HepG2 (cell line): ENCODE measurements around the gene XKR7. TPM values are rescaled to one million over a fixed set of nuclear protein-coding genes. Genes with fewer than 3 reads are reported as not detected.

Experiments
- ARID3A ChIP-seq: IDR thresholded peaks from 2 replicates; pipeline ENCODE4 v1.6.1; 2012; ENCODE audit warnings: low read depth, low read length, improper control_type of control experiment
- BCL6 ChIP-seq: IDR thresholded peaks from 2 replicates; pipeline ENCODE4 v1.6.1; 2016; ENCODE audit warnings: missing genetic modification reagents, missing compliant biosample characterization
- ELF4 ChIP-seq: sonication (generic); formaldehyde crosslinking; IDR thresholded peaks from 2 replicates; pipeline ENCODE4 v1.5.0; 2020; ENCODE audit warnings: missing genetic modification reagents, mild to moderate bottlenecking, moderate library complexity, borderline replicate concordance
- HMGXB3 ChIP-seq: sonication (generic); formaldehyde crosslinking; IDR thresholded peaks from 2 replicates; pipeline ENCODE4 v1.4.0; 2020; ENCODE audit warnings: missing genetic modification reagents, borderline replicate concordance
- HOMEZ ChIP-seq: IDR thresholded peaks from 2 replicates; pipeline ENCODE4 v1.6.1; 2016; ENCODE audit warnings: low read depth
- MBNL3 ChIP-seq: fragments of 250-450 bp; sonication (Bioruptor Pico); conservative IDR thresholded peaks from 2 replicates; pipeline ENCODE4 v1.8.0; 2022; ENCODE audit warnings: mild to moderate bottlenecking, inconsistent platforms
- NFIC ChIP-seq: IDR thresholded peaks from 2 replicates; pipeline ENCODE4 v1.6.1; 2012; ENCODE audit warnings: mild to moderate bottlenecking, low read length, inconsistent platforms
- POGK ChIP-seq: sonication (generic); formaldehyde crosslinking; conservative IDR thresholded peaks from 2 replicates; pipeline ENCODE4 v1.8.0; 2022; ENCODE audit warnings: mild to moderate bottlenecking, moderate library complexity, missing genetic modification reagents
- TEAD2 ChIP-seq: sonication (generic); formaldehyde crosslinking; IDR thresholded peaks from 2 replicates; pipeline ENCODE4 v1.9.0; 2021; ENCODE audit warnings: missing genetic modification reagents
- ZBTB49 ChIP-seq: sonication (generic); formaldehyde crosslinking; IDR thresholded peaks from 2 replicates; pipeline ENCODE4 v1.4.0; 2020; ENCODE audit warnings: missing genetic modification reagents, borderline replicate concordance
- ZNF160 ChIP-seq: sonication (generic); formaldehyde crosslinking; IDR thresholded peaks from 2 replicates; pipeline ENCODE4 v1.8.0; 2022; ENCODE audit warnings: mild to moderate bottlenecking, inconsistent platforms, missing genetic modification reagents
- ZNF367 ChIP-seq: sonication (generic); formaldehyde crosslinking; IDR thresholded peaks from 2 replicates; pipeline ENCODE4 v1.4.0; 2020; ENCODE audit warnings: missing genetic modification reagents, borderline replicate concordance
- ZNF552 ChIP-seq: sonication (generic); formaldehyde crosslinking; IDR thresholded peaks from 2 replicates; pipeline ENCODE4 v1.9.0; 2022; ENCODE audit warnings: missing genetic modification reagents, mild to moderate bottlenecking, borderline replicate concordance
- ZNF709 ChIP-seq: sonication (generic); formaldehyde crosslinking; IDR thresholded peaks from 2 replicates; pipeline ENCODE4 v1.5.0; 2020; ENCODE audit warnings: mild to moderate bottlenecking, missing genetic modification reagents
- ZSCAN20 ChIP-seq: sonication (generic); formaldehyde crosslinking; IDR thresholded peaks from 2 replicates; pipeline ENCODE4 v1.4.0; 2020; ENCODE audit warnings: missing genetic modification reagents, mild to moderate bottlenecking, borderline replicate concordance
- polyA plus RNA-seq, 8 experiments: library from polyadenylated mRNA; depleted of rRNA in 3 of 8; stranded (reverse) in 7 of 8; unstranded in 1 of 8; fragments of >200 nt; fragmentation: Illumina TruSeq in 4 of 8; extraction: Trizol in 4 of 8; gene quantifications; 2 replicates each; pipeline versions ENCODE4 v1.2.1 to v1.2.3, GENCODE V29; 2011 to 2016; ENCODE audit warnings: low read depth in 4 of 8, missing spikeins in 1 of 8, mixed read lengths in 1 of 8; ENCODE audit not compliant: insufficient read depth in 1 of 8
- total RNA-seq, 5 experiments: library from RNA; depleted of rRNA; stranded (reverse); fragments of >200 nt; fragmentation: Illumina TruSeq; extraction: Trizol; gene quantifications; 2 replicates each; pipeline ENCODE4 v1.2.3, GENCODE V29; 2016; ENCODE audit warnings: low read depth in 1 of 5

XKR7 gene
- total and polyA plus RNA-seq, 2 of the 13 experiments (the other 11 are each of a cell fraction or from before 2014, with no cell fraction given): not detected

GRCh38 chr20:31951530-31952453 is 16.2 kb upstream of the XKR7 start, which contains the start of gene PDRG1 (continued):
- TF ChIP-seq ARID3A: no peak
- TF ChIP-seq HOMEZ (CRISPR knock-in tag): peak; percentile 57; the same call in 1 of the 2 replicates
- TF ChIP-seq BCL6 (CRISPR knock-in tag): no peak; the same call in 1 of the 2 replicates
- TF ChIP-seq HMGXB3 (CRISPR knock-in tag): peak; percentile 89; the same call in 1 of the 2 replicates
- TF ChIP-seq ZSCAN20 (CRISPR knock-in tag): peak; percentile 98
- peak; percentile 90; the same call in 1 of the 2 replicates for TF ChIP-seq ZNF709
- no peak; the same call in 1 of the 2 replicates for TF ChIP-seq ELF4 (CRISPR knock-in tag)
- peak; percentile 64; the same call in 1 of the 2 replicates for TF ChIP-seq ZNF367 (CRISPR knock-in tag)
- TF ChIP-seq POGK: peak; percentile 97
- TF ChIP-seq ZNF160 (CRISPR knock-in tag): peak; percentile 94; the same call in 1 of the 2 replicates
- TF ChIP-seq ZBTB49 (CRISPR knock-in tag): no peak
- TF ChIP-seq ZNF552: peak; percentile 90; the same call in 1 of the 2 replicates
- TF ChIP-seq TEAD2 (CRISPR knock-in tag): peak; percentile 61; the same call in 1 of the 2 replicates
- TF ChIP-seq MBNL3 (CRISPR knock-in tag): no peak
- TF ChIP-seq NFIC: no peak
